IMR-90 (cell line): ENCODE measurements around the gene SF3A1. TPM values are rescaled to one million over a fixed set of nuclear protein-coding genes. Genes with fewer than 3 reads are reported as not detected.
A peak's percentile ranks its signal among the peaks of the same experiment; 100 is the strongest.

ENCODE experiments used
- ATAC-seq: fragments of 200-7000 bp; cut with Tn5 transposase; 2 replicates; pipeline ENCODE4 v1.9.1; 2020; ENCODE audit warnings: low read depth, mild to moderate bottlenecking, moderate library complexity
- BruUV-seq: library from RNA; stranded (reverse); fragments of 400-500 nt; replicated peaks from 2 replicates; lab custom pipeline; 2021; lab: Mats Ljungman, UMichigan
- CTCF ChIA-PET: fragments of 300-600 bp; formaldehyde crosslinking; extraction: SDS; loops from one replicate; lab custom pipeline; 2021; ENCODE audit warnings: antibody characterized with exemption; lab: Yijun Ruan, JAX
- POLR2A ChIA-PET: fragments of 300-600 bp; sonication (Branson Sonifier 250); formaldehyde crosslinking; loops from one replicate; lab custom pipeline; 2022; ENCODE audit warnings: antibody characterized with exemption; ENCODE audit not compliant: unreplicated experiment; lab: Charles Lee
- DNase-seq: peaks from one replicate; pipeline ENCODE4 v3.0.0; 2013
- H2AFZ ChIP-seq: replicated peaks from 2 replicates; pipeline ENCODE3; 2013; ENCODE audit warnings: low read length, mild to moderate bottlenecking; ENCODE audit not compliant: poor library complexity
- H2AK5ac ChIP-seq: 2 replicates; pipeline ENCODE4 v1.6.1; 2013; ENCODE audit warnings: low read depth, low read length, inconsistent platforms
- H2AK9ac ChIP-seq: replicated peaks from 2 replicates; pipeline ENCODE3; 2013; ENCODE audit warnings: mild to moderate bottlenecking, low read depth, low read length, moderate library complexity; ENCODE audit not compliant: poor library complexity
- H2BK120ac ChIP-seq: 2 replicates; pipeline ENCODE4 v1.6.1; 2013; ENCODE audit warnings: low read depth, low read length, inconsistent platforms
- H2BK15ac ChIP-seq: 3 replicates; pipeline ENCODE4 v1.6.1; 2013; ENCODE audit warnings: low read depth, low read length, inconsistent platforms
- H2BK20ac ChIP-seq: 2 replicates; pipeline ENCODE4 v1.6.1; 2013; ENCODE audit warnings: low read depth, mild to moderate bottlenecking, inconsistent platforms, low read length, moderate library complexity
- H2BK5ac ChIP-seq: 2 replicates; pipeline ENCODE4 v1.6.1; 2013; ENCODE audit warnings: mild to moderate bottlenecking, low read depth, low read length, inconsistent platforms; ENCODE audit not compliant: poor library complexity, severe bottlenecking
- H3K14ac ChIP-seq: replicated peaks from 2 replicates; pipeline ENCODE4 v1.6.1; 2013; ENCODE audit warnings: low read depth, low read length, inconsistent platforms
- H3K18ac ChIP-seq: 2 replicates; pipeline ENCODE4 v1.6.1; 2013; ENCODE audit warnings: low read depth, low read length, control low read depth
- H3K23ac ChIP-seq: 2 replicates; pipeline ENCODE4 v1.6.1; 2013; ENCODE audit warnings: low read depth, low read length, inconsistent platforms
- H3K27ac ChIP-seq: 2 replicates; pipeline ENCODE4 v1.5.1; 2013; ENCODE audit warnings: mild to moderate bottlenecking, control low read depth, low read length; ENCODE audit not compliant: insufficient read depth
- H3K27me3 ChIP-seq: 2 replicates; pipeline ENCODE4 v1.6.1; 2013; ENCODE audit warnings: low read length; ENCODE audit not compliant: control insufficient read depth, insufficient read depth
- H3K36me3 ChIP-seq: 2 replicates; pipeline ENCODE4 v1.6.1; 2013; ENCODE audit warnings: low read length, mixed read lengths; ENCODE audit not compliant: control insufficient read depth, insufficient read depth
- H3K4ac ChIP-seq: 2 replicates; pipeline ENCODE4 v1.6.1; 2013; ENCODE audit warnings: low read depth, low read length, inconsistent platforms
- H3K4me1 ChIP-seq: 2 replicates; pipeline ENCODE4 v1.6.1; 2013; ENCODE audit warnings: low read length, mixed read lengths; ENCODE audit not compliant: control insufficient read depth, insufficient read depth
- H3K4me2 ChIP-seq: 2 replicates; pipeline ENCODE4 v1.6.1; 2013; ENCODE audit warnings: low read depth, mild to moderate bottlenecking, control low read depth, low read length, moderate library complexity
- H3K4me3 ChIP-seq: 2 replicates; pipeline ENCODE4 v1.5.1; 2013; ENCODE audit warnings: low read depth, mild to moderate bottlenecking, control low read depth, low read length, moderate library complexity; ENCODE audit not compliant: insufficient read depth
- H3K56ac ChIP-seq: 2 replicates; pipeline ENCODE4 v1.6.1; 2013; ENCODE audit warnings: low read length, inconsistent platforms; ENCODE audit not compliant: insufficient read depth; ENCODE audit errors: extremely low read depth
- H3K79me1 ChIP-seq, 2 experiments: 2 replicates each; pipeline ENCODE4 v1.6.1; 2013; ENCODE audit warnings: low read length in 2 of 2, inconsistent platforms in 1 of 2, low read depth in 1 of 2
- H3K9ac ChIP-seq: 2 replicates; pipeline ENCODE4 v1.6.1; 2013; ENCODE audit warnings: low read depth, low read length, control low read depth
- H3K9me1 ChIP-seq: 2 replicates; pipeline ENCODE4 v1.6.1; 2013; ENCODE audit warnings: low read length, inconsistent platforms; ENCODE audit not compliant: insufficient read depth
- H3K9me3 ChIP-seq: 2 replicates; pipeline ENCODE4 v1.6.1; 2013; ENCODE audit warnings: low read length; ENCODE audit not compliant: control insufficient read depth, insufficient read depth
- H4K20me1 ChIP-seq: 2 replicates; pipeline ENCODE4 v1.6.1; 2013; ENCODE audit warnings: low read length, inconsistent platforms; ENCODE audit not compliant: insufficient read depth
- H4K5ac ChIP-seq: 2 replicates; pipeline ENCODE4 v1.6.1; 2013; ENCODE audit warnings: mild to moderate bottlenecking, low read depth, low read length, control low read depth
- H4K8ac ChIP-seq, 2 experiments: 2 replicates each; pipeline ENCODE4 v1.6.1; 2013; ENCODE audit warnings: low read depth in 2 of 2, low read length in 2 of 2, control low read depth in 1 of 2, inconsistent platforms in 1 of 2
- H4K91ac ChIP-seq: 2 replicates; pipeline ENCODE4 v1.6.1; 2013; ENCODE audit warnings: low read depth, low read length, inconsistent platforms; ENCODE audit not compliant: insufficient read depth
- CTCF ChIP-seq: conservative IDR thresholded peaks from 2 replicates; pipeline ENCODE4 v1.5.1; 2012; ENCODE audit warnings: mild to moderate bottlenecking, low read depth, low read length, improper control_type of control experiment
- FOS ChIP-seq: fragments of 150-350 bp; IDR thresholded peaks from 2 replicates; pipeline ENCODE4 v1.6.1; 2016; ENCODE audit warnings: low read depth, low read length
- MAFK ChIP-seq: IDR thresholded peaks from 2 replicates; pipeline ENCODE4 v1.6.1; 2012; ENCODE audit warnings: low read depth, low read length, improper control_type of control experiment
- POLR2A ChIP-seq: IDR thresholded peaks from 2 replicates; pipeline ENCODE4 v1.6.1; 2012; ENCODE audit warnings: mild to moderate bottlenecking, low read depth, low read length
- RCOR1 ChIP-seq: IDR thresholded peaks from 2 replicates; pipeline ENCODE4 v1.6.1; 2012; ENCODE audit warnings: mild to moderate bottlenecking, low read length, improper control_type of control experiment; ENCODE audit not compliant: insufficient replicate concordance
- WGBS, 2 experiments: methylation state at CpG; one replicate each; pipeline versions ENCODE4 v1.1.5 to v1.1.7; 2013; ENCODE audit warnings: missing lambda C conversion rate in 2 of 2; ENCODE audit not compliant: insufficient read length in 1 of 2; ENCODE audit errors: extremely low coverage in 2 of 2; 5-methylcytosine and 5-hydroxymethylcytosine counted together
- dilution Hi-C: fragments of 300-500 bp; cut with HindIII; formaldehyde crosslinking; loops from one replicate; pipeline ENCODE4 v1.14.3; 2018; ENCODE audit warnings: low sequenced_read_pairs; ENCODE audit not compliant: unreplicated experiment
- in situ Hi-C: fragments of 300-500 bp; cut with MboI; formaldehyde crosslinking; loops from 3 replicates; pipeline ENCODE4 v1.14.3; 2019; ENCODE audit warnings: low sequenced_read_pairs, inconsistent platforms, mixed read lengths
- intact Hi-C: fragments of 100-400 bp; cut with micrococcal nuclease; formaldehyde crosslinking; loops from 2 replicates; pipeline ENCODE4 v1.10.0; 2022
- polyA plus RNA-seq, 3 experiments: library from polyadenylated mRNA; depleted of rRNA; stranded (reverse); fragments of >200 nt; gene quantifications; 2 replicates each; pipeline ENCODE4 v1.2.3, GENCODE V29; 2012; ENCODE audit warnings: low replicate concordance in 1 of 3
- total RNA-seq: library from RNA; depleted of rRNA; stranded (reverse); fragments of >200 nt; gene quantifications from 2 replicates; pipeline ENCODE4 v1.2.3, GENCODE V29; 2012

The SF3A1 gene
- total and polyA plus RNA-seq, 2 of the 4 experiments (the other 2 are of a cell fraction): 36.9 to 67.2 TPM

DNA sequence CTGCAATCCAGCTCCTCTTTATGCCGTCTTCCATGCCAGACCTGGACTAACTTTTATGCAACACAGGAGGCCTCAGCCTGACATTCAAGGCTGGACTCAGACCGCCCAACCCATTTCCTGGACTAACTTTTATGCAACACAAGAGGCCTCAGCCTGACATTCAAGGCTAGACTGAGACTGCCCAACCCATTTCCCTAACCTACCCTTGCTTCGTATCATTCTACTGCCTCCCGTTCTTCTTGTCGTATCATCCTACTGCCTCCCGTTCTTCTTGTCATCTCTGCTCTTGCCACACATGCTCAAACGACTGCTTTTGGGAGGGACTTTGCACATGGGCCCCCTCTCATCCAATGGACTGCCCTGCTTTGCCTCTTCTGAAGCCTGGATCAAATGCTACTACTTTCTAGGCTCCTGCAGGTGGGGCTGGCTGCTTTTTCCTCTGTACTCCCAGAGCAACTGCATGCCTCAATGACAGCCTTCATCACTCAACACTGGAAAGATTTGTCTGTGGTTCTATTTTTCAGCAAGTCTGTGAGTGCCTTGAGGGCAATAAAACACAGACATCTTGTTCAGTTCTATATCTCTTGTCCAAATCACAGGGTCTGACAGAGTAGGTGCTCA lies 37.8 kb downstream of the SF3A1 start:
- H4K5ac ChIP-seq: no peak overlapping the region
- H3K9me1 ChIP-seq: peaks cover 64% of the 10 kb centered on the region
- in situ Hi-C loops (no loop called here), dilution Hi-C loops (no loop called here), intact Hi-C loops (no loop called here)
- no peak overlapping the region for H3K4me2 ChIP-seq
- H3K23ac ChIP-seq: peak overlapping the region; percentile 31; the same call in 1 of the 2 replicates
- no peaks in the 10 kb centered on the region for H3K27me3 ChIP-seq
- peak overlapping the region; percentile 20; the same call in 1 of the 2 replicates for H2AK5ac ChIP-seq
- H4K91ac ChIP-seq: no peak overlapping the region
- H3K36me3 ChIP-seq: peaks cover 18% of the 10 kb centered on the region
- H4K8ac ChIP-seq: no peak overlapping the region
- 77% methylated on average over 6 of the region's 7 CpGs; no CpG with 5 or more reads in 1 of the 2 experiments for WGBS, 2 experiments
- no TSS peak for BruUV-seq
- H2BK120ac ChIP-seq: no peak overlapping the region
- ATAC-seq: no peak
- POLR2A ChIA-PET: no interaction called here
- H3K27ac ChIP-seq: no peak overlapping the region
- no peak overlapping the region for H3K18ac ChIP-seq
- H3K4ac ChIP-seq: peak overlapping the region; percentile 32; the same call in 1 of the 2 replicates
- H3K4me1 ChIP-seq: peaks cover 34% of the 10 kb centered on the region
- no peak overlapping the region for H2BK15ac ChIP-seq
- no peak overlapping the region for H2BK20ac ChIP-seq
- no peak overlapping the region for H2BK5ac ChIP-seq
- no peak overlapping the region for H3K9ac ChIP-seq
- CTCF ChIA-PET: no interaction called here
- no peak for DNase-seq
- H2AK9ac ChIP-seq: no peak overlapping the region
- peaks cover 78% of the 10 kb centered on the region for H4K20me1 ChIP-seq
- no peaks in the 10 kb centered on the region for H3K9me3 ChIP-seq
- no peak overlapping the region for H2AFZ ChIP-seq
- H3K4me3 ChIP-seq: no peak overlapping the region
- no peak overlapping the region for H3K56ac ChIP-seq
- no peak for TF ChIP-seq POLR2A
- TF ChIP-seq FOS: no peak
- no peak for TF ChIP-seq MAFK
- TF ChIP-seq CTCF: no peak
- TF ChIP-seq RCOR1: no peak
- no peak overlapping the region for H3K14ac ChIP-seq
- H3K79me1 ChIP-seq: peaks cover 41 to 96% of the 10 kb centered on the region in 2 experiments
